GM20431 (cell line): ENCODE data around the gene IL34.

Source experiments
- in situ Hi-C: fragments of 300-500 bp; cut with MseI, MboI; formaldehyde crosslinking; loops from one replicate; pipeline ENCODE4 v1.15.0; 2020; ENCODE audit warnings: low sequenced_read_pairs; ENCODE audit not compliant: unreplicated experiment

The IL34 gene

GRCh38 chr16:70696355-70696754, 50.0 kb downstream of the IL34 start:
- in situ Hi-C loops, result no loop called here

- in situ Hi-C loops, result no loop called here
These were observed 50.7 kb downstream of the IL34 start for GRCh38 chr16:70696952-70697593.

- in situ Hi-C loops, result no loop called here
These were observed 51.3 kb downstream of the IL34 start for GRCh38 chr16:70697594-70698170.

GRCh38 chr16:70698901-70699300, 52.5 kb downstream of the IL34 start:
- in situ Hi-C loops, result no loop called here

- in situ Hi-C loops, result no loop called here
These were observed 53.3 kb downstream of the IL34 start for GRCh38 chr16:70699696-70700095.

- in situ Hi-C loops, result no loop called here
These were observed 54.0 kb downstream of the IL34 start for GRCh38 chr16:70700101-70701020.

- in situ Hi-C loops, result no loop called here
These were observed 54.7 kb downstream of the IL34 start for GRCh38 chr16:70701036-70701435.

GRCh38 chr16:70701596-70701995, 55.2 kb downstream of the IL34 start:
- in situ Hi-C loops, result no loop called here

- in situ Hi-C loops, result no loop called here
These were observed 55.6 kb downstream of the IL34 start for GRCh38 chr16:70701998-70702397.

- in situ Hi-C loops, result no loop called here
These were observed 56.3 kb downstream of the IL34 start for GRCh38 chr16:70702624-70703023.

GRCh38 chr16:70703041-70703834, 56.9 kb downstream of the IL34 start:
- in situ Hi-C loops, result no loop called here

GRCh38 chr16:70703835-70704381, 57.5 kb downstream of the IL34 start:
- in situ Hi-C loops, result no loop called here

- in situ Hi-C loops, result no loop called here
These were observed 58.2 kb downstream of the IL34 start for GRCh38 chr16:70704586-70704985.

GRCh38 chr16:70705056-70705455, 58.7 kb downstream of the IL34 start:
- in situ Hi-C loops, result no loop called here

GRCh38 chr16:70706948-70707465, 60.6 kb downstream of the IL34 start:
- in situ Hi-C loops, result no loop called here

GRCh38 chr16:70708366-70709246, 62.2 kb downstream of the IL34 start:
- in situ Hi-C loops, result no loop called here

- in situ Hi-C loops, result no loop called here
These were observed 63.1 kb downstream of the IL34 start for GRCh38 chr16:70709457-70709856.

GRCh38 chr16:70709942-70710341, 63.6 kb downstream of the IL34 start:
- in situ Hi-C loops, result no loop called here
